Kidney glomerular epithelial cell (primary cell): Measurements from ENCODE around the gene SRP9.
"Not testable (repeated sequence)": the region's sequence is repeated elsewhere in the genome, so short reads cannot be mapped to it uniquely, and the experiment has no call there.

Experiments used
- DNase-seq: peaks from one replicate; lab custom pipeline; 2025; lab: John Stamatoyannopoulos, UW

The SRP9 gene

GRCh38 chr1:225776294-225776693, 1.3 kb upstream of the SRP9 start:
- DNase-seq, result no peak

GRCh38 chr1:225777058-225777582, 506 bp upstream of the SRP9 start:
- peak; percentile 64 for DNase-seq

GRCh38 chr1:225778337-225778669, 677 bp downstream of the SRP9 start:
- DNase-seq, result no peak

GRCh38 chr1:225779165-225779564, 1.5 kb downstream of the SRP9 start:
- not testable (repeated sequence) for DNase-seq

DNA sequence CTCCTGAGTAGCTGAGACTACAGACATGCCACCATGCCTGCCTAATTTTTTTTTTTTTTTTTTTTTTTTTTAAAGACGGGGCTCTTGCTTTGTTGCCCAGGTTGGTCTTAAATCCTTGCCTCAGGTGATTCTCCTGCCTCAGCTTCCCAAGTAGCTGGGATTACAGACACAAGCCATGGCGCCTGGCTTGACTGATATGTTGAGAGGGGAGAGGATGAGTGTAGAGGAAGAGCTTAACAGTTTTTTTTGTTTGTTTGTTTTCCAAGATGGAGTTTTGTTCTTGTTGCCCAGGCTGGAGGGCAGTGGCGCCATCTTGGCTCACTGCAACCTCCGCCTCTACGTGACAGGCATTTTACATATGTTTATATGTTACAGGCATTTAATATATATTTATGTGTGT, 2.5 kb downstream of the SRP9 start:
- no peak for DNase-seq

DNA sequence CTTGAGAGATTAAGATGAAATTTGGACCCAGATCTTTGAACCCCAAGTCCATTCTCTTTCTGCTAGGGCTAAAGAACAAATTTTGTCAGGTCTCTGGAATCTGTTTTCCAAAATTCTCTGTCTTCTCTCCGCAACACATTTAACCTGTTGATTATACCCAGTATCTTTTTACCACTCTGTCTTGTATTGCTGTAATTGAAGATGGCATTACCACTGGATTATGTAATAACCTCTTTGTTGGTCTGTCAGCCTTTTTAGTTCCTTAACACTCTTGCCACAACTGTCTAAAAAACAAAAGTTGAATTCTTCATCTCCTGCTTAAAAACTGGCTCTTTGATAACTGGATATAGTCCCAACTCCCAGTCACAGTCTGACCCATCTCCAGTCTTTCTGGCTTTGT, 3.0 kb downstream of the SRP9 start:
- no peak for DNase-seq

GRCh38 chr1:225789142-225789541, 11.5 kb downstream of the SRP9 start:
- DNase-seq, result not testable (repeated sequence)

DNA sequence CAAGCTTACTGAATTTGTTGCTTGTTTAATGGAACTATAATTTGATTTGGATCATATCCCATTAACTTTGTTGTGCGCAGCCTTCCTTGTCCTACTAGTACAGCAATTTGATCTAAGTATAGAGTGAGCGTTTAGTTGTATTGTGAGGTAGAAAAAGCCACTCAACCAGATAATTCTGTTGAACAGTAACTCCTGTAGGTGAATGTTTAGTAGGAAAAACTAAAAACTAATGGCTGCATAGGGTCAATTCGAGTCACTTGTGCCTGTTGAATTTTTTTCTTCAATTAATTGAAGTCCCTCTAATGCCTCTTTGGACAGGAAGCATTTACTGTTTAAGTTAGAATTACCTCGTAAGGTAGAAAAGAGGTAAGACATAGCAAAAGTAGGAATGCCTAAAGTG, 17.3 kb downstream of the SRP9 start:
- no peak for DNase-seq

GRCh38 chr1:225796097-225796496, 18.5 kb downstream of the SRP9 start:
- DNase-seq, result not testable (repeated sequence)

- not testable (repeated sequence) for DNase-seq
These were observed 23.5 kb downstream of the SRP9 start for GRCh38 chr1:225801146-225801545.

DNA sequence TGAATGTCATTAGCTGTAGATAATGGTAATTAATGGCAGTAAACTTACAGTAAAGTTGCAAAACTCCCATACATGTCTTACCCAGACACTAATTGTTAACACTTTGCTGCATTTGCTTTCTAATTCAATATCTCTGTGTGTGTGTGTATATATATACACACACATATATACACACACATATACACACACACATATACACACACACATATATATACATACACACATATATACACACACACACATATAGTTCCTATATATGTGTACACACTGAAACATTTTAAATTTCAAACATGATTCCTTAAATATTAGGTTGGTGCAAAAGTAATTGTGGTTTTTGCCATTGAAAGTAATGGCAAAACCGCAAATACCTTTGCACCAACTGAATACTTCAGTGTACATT, 28.6 kb downstream of the SRP9 start:
- no peak for DNase-seq

DNA sequence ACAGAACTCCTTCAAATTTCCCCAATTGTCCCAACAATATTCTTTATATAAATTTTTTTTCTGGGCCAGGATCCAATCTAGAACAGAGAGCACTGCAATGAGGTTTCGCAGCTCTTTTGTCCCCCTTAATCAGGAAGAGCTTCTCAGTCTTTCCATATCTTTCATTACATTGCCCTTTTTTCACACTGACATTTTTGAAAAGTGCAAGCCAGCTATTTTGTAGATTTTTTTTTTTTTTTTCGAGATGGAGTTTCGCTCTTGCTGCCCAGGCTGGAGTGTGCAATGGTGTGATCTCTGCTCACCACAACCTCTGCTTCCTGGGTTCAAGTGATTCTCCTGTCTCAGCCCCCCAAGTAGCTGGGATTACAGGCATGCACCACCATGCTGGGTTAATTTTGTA, 29.1 kb downstream of the SRP9 start:
- not testable (repeated sequence) for DNase-seq

DNA sequence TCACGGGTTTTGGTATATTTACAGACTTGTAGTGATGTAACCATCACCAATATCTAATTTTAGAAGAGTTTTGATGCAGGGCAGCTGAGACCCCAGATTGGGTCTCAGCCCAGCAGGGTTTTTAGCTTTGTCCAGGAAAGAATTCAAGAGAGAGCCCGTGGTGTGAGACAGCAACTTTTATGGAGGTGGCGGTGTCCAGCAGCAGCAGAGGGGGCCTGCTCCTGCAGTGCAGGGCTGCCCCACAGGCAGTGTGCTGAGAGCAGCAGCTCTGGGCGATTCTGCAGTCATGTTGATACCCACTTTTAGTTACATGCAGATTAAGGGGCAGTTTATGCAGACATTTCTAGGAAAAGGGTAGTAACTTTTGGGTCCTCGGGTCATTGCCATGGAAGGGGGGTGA, 30.5 kb downstream of the SRP9 start:
- DNase-seq, result no peak

- DNase-seq, result peak; percentile 79
These were observed 32.4 kb downstream of the SRP9 start, which contains the start of gene EPHX1 for GRCh38 chr1:225809842-225810578. TSS of gene EPHX1 (plus strand) at chr1:225810124. CDS start at chr1:225828730, 18,606 bp downstream.

GRCh38 chr1:225810579-225811538, 33.2 kb downstream of the SRP9 start:
- peak; percentile 19 for DNase-seq

DNA sequence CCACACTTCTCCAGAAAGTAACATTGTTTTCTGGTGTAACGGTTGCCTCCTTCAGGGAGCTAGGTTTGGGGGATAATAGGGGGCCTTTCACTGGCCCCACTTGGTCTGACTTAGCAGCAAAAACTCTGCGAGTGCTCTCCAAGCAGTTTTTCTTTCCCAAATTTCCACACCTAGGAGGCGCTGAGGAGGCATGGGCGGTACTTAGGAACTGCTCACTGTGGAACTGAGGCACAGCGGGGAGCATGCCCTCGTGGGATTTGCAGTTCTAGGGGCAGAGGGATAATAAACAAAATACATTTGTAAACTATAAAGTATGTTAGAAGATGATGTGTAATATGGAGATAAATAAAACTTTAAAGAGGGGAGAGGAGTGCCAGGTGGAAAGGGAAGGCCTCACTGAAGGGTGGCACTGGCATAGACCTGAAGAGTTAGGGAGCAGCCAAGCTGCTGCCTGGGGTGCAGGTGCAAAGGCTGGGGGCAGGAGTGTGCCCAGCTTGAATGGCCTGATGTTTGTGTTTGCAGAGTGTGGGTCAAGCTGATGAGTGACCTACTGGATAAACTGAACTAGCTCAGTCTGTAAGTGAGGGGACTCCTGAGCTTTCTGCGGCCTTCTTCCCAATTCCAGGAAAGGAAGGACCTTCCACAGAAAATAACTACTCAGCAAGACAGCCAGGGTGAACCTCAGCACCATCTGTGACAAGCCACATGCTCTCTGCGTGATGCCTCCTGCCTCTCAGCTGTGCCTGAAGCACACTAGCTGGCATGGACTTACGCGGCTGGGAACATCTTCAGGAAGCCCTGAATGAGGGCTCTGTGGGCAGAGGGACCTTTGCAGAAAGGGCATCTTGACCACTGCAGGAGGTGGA, 34.2 kb downstream of the SRP9 start:
- no peak for DNase-seq

- peak; percentile 1 for DNase-seq
These were observed 35.0 kb downstream of the SRP9 start for GRCh38 chr1:225812488-225813213.

DNA sequence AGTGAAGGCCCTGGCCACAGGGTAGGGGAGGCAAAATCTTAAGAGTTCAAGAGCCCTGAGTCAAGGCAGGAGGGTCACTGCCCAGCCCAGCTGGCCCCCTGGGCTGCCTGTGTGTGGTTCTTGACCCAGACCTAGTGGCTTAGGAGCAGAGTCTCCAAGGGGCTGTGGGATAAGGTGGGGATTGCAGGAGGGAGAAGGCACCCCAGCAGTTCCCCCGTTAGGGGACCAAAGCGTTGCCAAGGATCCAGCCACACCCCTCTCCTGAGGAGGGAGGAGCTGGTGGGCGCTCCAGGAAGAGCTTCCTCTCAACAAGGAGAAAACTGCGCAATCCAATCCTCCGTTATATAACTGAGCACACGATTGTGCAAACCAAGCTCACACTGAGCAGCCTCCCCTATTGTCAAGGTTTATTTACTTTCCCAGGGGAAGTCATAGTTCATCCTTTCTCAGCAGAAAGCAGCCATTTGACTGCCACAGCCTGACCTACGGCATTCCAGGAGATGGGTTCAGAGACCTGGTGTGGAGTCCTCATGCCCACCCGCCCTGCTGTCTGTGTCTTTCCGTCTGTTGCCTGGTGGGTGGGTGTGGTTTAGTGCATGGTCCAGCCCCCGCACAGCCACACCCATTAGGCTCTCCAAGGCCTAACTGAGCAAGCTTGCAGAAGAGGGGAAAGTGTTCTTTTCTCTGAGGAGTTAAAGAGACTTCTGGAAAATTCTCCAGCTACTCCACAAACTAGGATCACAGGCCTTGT, 35.8 kb downstream of the SRP9 start:
- DNase-seq, result no peak

- no peak for DNase-seq
These were observed 36.8 kb downstream of the SRP9 start for GRCh38 chr1:225814381-225814780.

- not testable (repeated sequence) for DNase-seq
These were observed 37.5 kb downstream of the SRP9 start for GRCh38 chr1:225815090-225815489.
